HCT116 (cell line): ENCODE measurements around the gene HRH4. TPM values are rescaled to one million over a fixed set of nuclear protein-coding genes. Genes with fewer than 3 reads are reported as not detected.

Experiments used
- ATAC-seq: fragments of 200-7000 bp; cut with Tn5 transposase; 2 replicates; pipeline ENCODE4 v1.9.1; 2020; ENCODE audit warnings: mild to moderate bottlenecking, moderate library complexity
- BruUV-seq: library from RNA; stranded (reverse); fragments of 400-500 nt; replicated peaks from 2 replicates; lab custom pipeline; 2021; lab: Mats Ljungman, UMichigan
- CTCF ChIA-PET: fragments of 300-600 bp; sonication (Branson Sonifier 250); formaldehyde crosslinking; loops from one replicate; lab custom pipeline; 2021; ENCODE audit warnings: antibody characterized with exemption; lab: Charles Lee
- POLR2A ChIA-PET: fragments of 300-600, 350-600 bp; sonication (Branson Sonifier 250); formaldehyde crosslinking; loops from one replicate; lab custom pipeline; 2021; ENCODE audit warnings: antibody characterized with exemption; lab: Charles Lee
- RAD21 ChIA-PET, 2 experiments: fragments of 300-600 bp; sonication (Branson Sonifier 250); formaldehyde crosslinking; loops; one replicate each; lab custom pipeline; 2023; ENCODE audit warnings: low total read pairs in 2 of 2; ENCODE audit not compliant: uncharacterized antibody in 2 of 2, unreplicated experiment in 2 of 2, low non-redundant PET in 1 of 2; lab: Charles Lee
- DNase-seq: peaks from one replicate; pipeline ENCODE4 v3.0.0-alpha.2; 2010; ENCODE audit warnings: low read depth, low spot score
- H2AFZ ChIP-seq: fragments of 200-600 bp; shearing (Covaris generic), sonication (generic); 2 replicates; pipeline ENCODE4 v1.6.1; 2017; ENCODE audit warnings: low read depth, mixed run types, mixed read lengths, antibody characterized with exemption, low read length; ENCODE audit not compliant: poor library complexity, severe bottlenecking
- H3K27ac ChIP-seq: 2 replicates; pipeline ENCODE4 v1.5.1; 2012; ENCODE audit warnings: low read depth, low read length
- H3K27me3 ChIP-seq: fragments of 200-600 bp; sonication (generic); 2 replicates; pipeline ENCODE4 v1.6.1; 2016; ENCODE audit warnings: mixed run types, low read length, mixed read lengths; ENCODE audit not compliant: insufficient read depth
- H3K36me3 ChIP-seq, 2 experiments: fragments of 200-500 bp in 1 of 2; fragments of 200-600 bp in 1 of 2; sonication (Bioruptor generic) in 1 of 2; sonication (generic) in 1 of 2; 2 replicates each; pipeline versions ENCODE4 v1.5.1 to v1.6.1; 2014 to 2016; ENCODE audit warnings: low read length in 2 of 2, inconsistent platforms in 1 of 2, mixed read lengths in 1 of 2, mixed run types in 1 of 2; ENCODE audit not compliant: insufficient read depth in 2 of 2, control insufficient read depth in 1 of 2
- H3K4me1 ChIP-seq, 2 experiments: fragments of 200-600 bp in 1 of 2; sonication (generic) in 1 of 2; 2 replicates each; pipeline versions ENCODE4 v1.5.1 to v1.6.1; 2012 to 2017; ENCODE audit warnings: low read length in 2 of 2, inconsistent platforms in 1 of 2, mild to moderate bottlenecking in 1 of 2, mixed read lengths in 1 of 2, mixed run types in 1 of 2, moderate library complexity in 1 of 2; ENCODE audit not compliant: insufficient read depth in 2 of 2, control insufficient read depth in 1 of 2
- H3K4me2 ChIP-seq: fragments of 200-600 bp; sonication (generic); 2 replicates; pipeline ENCODE4 v1.6.1; 2017; ENCODE audit warnings: mixed run types, low read length, mixed read lengths
- H3K4me3 ChIP-seq, 2 experiments: fragments of 200-600 bp in 1 of 2; sonication (generic) in 1 of 2; replicated peaks in 1 of 2; 2 replicates each; pipeline ENCODE4 v1.5.1; 2011 to 2016; ENCODE audit warnings: low read length in 2 of 2, control low read depth in 1 of 2, low read depth in 1 of 2, mild to moderate bottlenecking in 1 of 2, mixed read lengths in 1 of 2, mixed run types in 1 of 2
- H3K79me2 ChIP-seq: fragments of 200-600 bp; sonication (generic); 2 replicates; pipeline ENCODE4 v1.6.1; 2017; ENCODE audit warnings: mild to moderate bottlenecking, mixed run types, low read length, moderate library complexity, mixed read lengths; ENCODE audit not compliant: insufficient read depth
- H3K9ac ChIP-seq: fragments of 200-600 bp; sonication (generic); 2 replicates; pipeline ENCODE4 v1.6.1; 2016; ENCODE audit warnings: low read length, mixed read lengths
- H3K9me2 ChIP-seq: fragments of 200-600 bp; sonication (generic), shearing (Covaris generic); 2 replicates; pipeline ENCODE4 v1.6.1; 2017; ENCODE audit warnings: mixed run types, mild to moderate bottlenecking, moderate library complexity; ENCODE audit not compliant: insufficient read depth
- H3K9me3 ChIP-seq, 2 experiments: fragments of 200-500 bp in 1 of 2; fragments of 200-600 bp in 1 of 2; sonication (Bioruptor generic) in 1 of 2; sonication (generic) in 1 of 2; 2 replicates each; pipeline ENCODE4 v1.6.1; 2014 to 2017; ENCODE audit warnings: low read length in 2 of 2, mixed read lengths in 2 of 2, inconsistent platforms in 1 of 2, low read depth in 1 of 2, mild to moderate bottlenecking in 1 of 2, mixed run types in 1 of 2, moderate library complexity in 1 of 2; ENCODE audit not compliant: control insufficient read depth in 1 of 2, insufficient read depth in 1 of 2
- H4K20me1 ChIP-seq: fragments of 200-600 bp; sonication (generic), shearing (Covaris generic); 2 replicates; pipeline ENCODE4 v1.6.1; 2017; ENCODE audit warnings: mixed run types, mild to moderate bottlenecking, moderate library complexity; ENCODE audit not compliant: insufficient read depth
- RAD21 ChIP-seq: IDR thresholded peaks from 2 replicates; pipeline ENCODE4 v1.6.1; 2012; ENCODE audit warnings: low read depth, mild to moderate bottlenecking
- intact Hi-C: fragments of 100-400 bp; cut with micrococcal nuclease; formaldehyde crosslinking; loops from 2 replicates; pipeline ENCODE4 v1.10.0; 2022
- total RNA-seq: library from RNA; stranded (reverse); gene quantifications from one replicate; pipeline ENCODE4 v1.2.1, GENCODE V29; 2021; ENCODE audit not compliant: unreplicated experiment

The HRH4 gene
- total RNA-seq, 1 experiment from 2014 or later: not detected

DNA sequence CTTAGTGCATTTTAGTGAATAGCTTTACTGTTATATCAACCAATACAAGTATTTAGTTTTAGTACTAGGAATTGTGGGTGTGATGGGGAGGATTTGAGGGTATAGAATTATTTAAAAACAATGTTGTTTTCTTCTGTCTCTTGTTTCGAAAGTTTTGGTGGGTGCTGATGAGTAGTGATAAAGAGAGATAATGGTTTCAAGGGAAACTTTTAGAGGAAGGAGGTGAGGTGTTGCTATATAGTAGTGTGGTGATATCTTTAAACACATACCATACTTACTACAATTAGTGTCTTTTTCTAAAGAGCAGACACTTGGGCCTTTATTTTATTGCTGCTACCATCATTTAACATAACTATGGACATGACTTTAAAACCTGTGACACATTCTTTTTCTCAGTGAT is 23.5 kb upstream of the HRH4 start:
- intact Hi-C loops: no loop called here
- RAD21 ChIA-PET: no interaction called here

GRCh38 chr18:24443870-24444269 is 16.6 kb upstream of the HRH4 start:
- Histone ChIP-seq H3K79me2 (no peaks in the 10 kb centered on the region), H3K9me3 (no peaks in the 10 kb centered on the region), H3K4me1 (no peaks in the 10 kb centered on the region), H3K27me3 (no peaks in the 10 kb centered on the region), H3K9ac (no peak overlapping the region), H3K27ac (no peak overlapping the region), H3K4me2 (no peak overlapping the region), H3K9me2 (no peaks in the 10 kb centered on the region), H4K20me1 (no peaks in the 10 kb centered on the region), H2AFZ (no peak overlapping the region), H3K4me3 (no peak overlapping the region), H3K36me3 (peaks cover 29 to 54% of the 10 kb centered on the region in 2 experiments)
- intact Hi-C loops: no loop called here
- TF ChIP-seq RAD21: no peak
- ATAC-seq: no peak
- BruUV-seq: no TSS peak
- POLR2A ChIA-PET: no interaction called here
- RAD21 ChIA-PET: no interaction called here
- DNase-seq: no peak
- CTCF ChIA-PET: interaction anchor here (1.4 to 2.0 kb wide), 2 partner anchors 10 to 16 kb away, joined by 4 to 7 read pairs; no protein-coding TSS in a partner anchor

More for the DNA sequence above, 23.5 kb upstream of the HRH4 start:
- Histone ChIP-seq H3K36me3 (peaks cover 11 to 20% of the 10 kb centered on the region in 2 experiments; a peak in 3 of 4 replicates), H3K9ac (no peak overlapping the region), H3K9me3 (no peaks in the 10 kb centered on the region), H3K4me2 (no peak overlapping the region), H3K79me2 (0 out of 2 replicates have a peak, but pooled peaks cover 10% of the 10 kb centered on the region), H3K27ac (no peak overlapping the region), H3K4me1 (no peaks in the 10 kb centered on the region), H4K20me1 (no peaks in the 10 kb centered on the region), H3K9me2 (no peaks in the 10 kb centered on the region), H2AFZ (no peak overlapping the region), H3K27me3 (no peaks in the 10 kb centered on the region), H3K4me3 (no peak overlapping the region)
- DNase-seq (no peak), ATAC-seq (no peak)
- POLR2A ChIA-PET: interaction anchor here (0.7 kb wide), 1 partner anchor 9 kb away, joined by 3 read pairs; no protein-coding TSS in a partner anchor
- BruUV-seq: no TSS peak
- CTCF ChIA-PET: interaction anchor here (1.3 kb wide), 1 partner anchor 11 kb away, joined by 3 read pairs; the partner anchor contains the start of gene IMPACT
- no peak for TF ChIP-seq RAD21
